ENCODE measurements around the gene NPHP4. TPM values are rescaled to one million over a fixed set of nuclear protein-coding genes. Genes with fewer than 3 reads are reported as not detected.

Gene NPHP4
- total and polyA plus RNA-seq, 2 donors (not counting 3 experiments of a cell fraction or from before 2014, with no cell fraction given): 4.4 to 11.7 TPM

GRCh38 chr1:5885471-5886139 is 106.6 kb downstream of the NPHP4 start:
- dilution Hi-C loops (cut with MboI; ENCODE audit: extremely low pct_ligation_motif_present, low sequenced_read_pairs) (no loop called here), intact Hi-C loops (cut with micrococcal nuclease) (no loop called here)
- Histone ChIP-seq H3K27ac (ENCODE audit: insufficient read depth, low read depth, low read length) (no peak overlapping the region), H2AFZ (ENCODE audit: low read depth, low read length) (no peak overlapping the region), H3K79me2 (ENCODE audit: control insufficient read depth, insufficient read depth, low read length) (no peaks in the 10 kb centered on the region), H3K4me1 (ENCODE audit: control insufficient read depth, extremely low read depth, insufficient read depth, low read length) (no peaks in the 10 kb centered on the region), H3K9me3 (replicated peaks; ENCODE audit: control insufficient read depth, insufficient read depth, low read length) (no peaks in the 10 kb centered on the region), H3K36me3 (ENCODE audit: control insufficient read depth in 2 of 2, extremely low read depth in 1 of 2, insufficient read depth in 2 of 2, low read length in 2 of 2) (no peaks in the 10 kb centered on the region), H3K9me1 (replicated peaks; ENCODE audit: control insufficient read depth, extremely low read depth, insufficient read depth, low read length) (no peaks in the 10 kb centered on the region), H3K4me3 (replicated peaks in 1 of 3; ENCODE audit: insufficient read depth in 1 of 3, low read depth in 1 of 3, low read length in 3 of 3) (no peak overlapping the region), H3K9ac (replicated peaks; ENCODE audit: extremely low read depth, insufficient read depth, low read length) (no peak overlapping the region), H3K4me2 (ENCODE audit: insufficient read depth, low read length) (no peak overlapping the region), H3K27me3 (ENCODE audit: control insufficient read depth in 2 of 2, insufficient read depth in 2 of 2, low read length in 2 of 2) (no peaks in the 10 kb centered on the region), H4K20me1 (replicated peaks; ENCODE audit: control insufficient read depth, extremely low read depth, insufficient read depth, low read length) (no peaks in the 10 kb centered on the region)
- CTCF ChIA-PET: interaction anchor here (1.2 kb wide), 1 partner anchor 375 kb away, joined by 3 read pairs; no protein-coding TSS in a partner anchor
- no peak for TF ChIP-seq JUN (IDR thresholded peaks at IDR 0.05; ENCODE audit: borderline replicate concordance, insufficient read depth, insufficient read length, low read depth)
- no peak for TF ChIP-seq MAX (IDR thresholded peaks at IDR 0.05; ENCODE audit: insufficient read depth, insufficient read length)
- no peak for TF ChIP-seq FOS (IDR thresholded peaks at IDR 0.05; ENCODE audit: borderline replicate concordance, insufficient read depth, low read length)
- no peak for TF ChIP-seq MYC (IDR thresholded peaks at IDR 0.05; ENCODE audit: low read depth, low read length)
- no peak for TF ChIP-seq CTCF (IDR thresholded peaks at IDR 0.05; ENCODE audit: extremely low read depth in 1 of 2, insufficient read depth in 1 of 2, low read depth in 1 of 2, low read length in 2 of 2)
- TF ChIP-seq EZH2 (IDR thresholded peaks at IDR 0.05; ENCODE audit: borderline replicate concordance, low read depth, low read length, severe bottlenecking): no peak
- TF ChIP-seq POLR2A (IDR thresholded peaks at IDR 0.05; ENCODE audit: low read depth, low read length): no peak
- no peak for TF ChIP-seq POLR2AphosphoS5 (IDR thresholded peaks at IDR 0.05; ENCODE audit: insufficient read depth, low read depth, low read length)
- no peak for TF ChIP-seq GATA2 (IDR thresholded peaks at IDR 0.05; ENCODE audit: insufficient read depth, insufficient read length, low read depth, low read length)
- POLR2A ChIA-PET: no interaction called here
- BruUV-seq (replicated peaks): no TSS peak
- FAIRE-seq: no peak
- no peak for DNase-seq (ENCODE audit: low read depth, low spot score)

Measured in endothelial cell of umbilical vein (primary cell).